ENCODE data around the gene GPR42.

- TF ChIP-seq USF2 (CRISPR knock-in tag; IDR thresholded peaks at IDR 0.05) (no peak), CTCF (IDR thresholded peaks at IDR 0.05) (no peak), ATF3 (CRISPR knock-in tag; conservative IDR thresholded peaks at IDR 0.05) (no peak), RELA (CRISPR knock-in tag; IDR thresholded peaks at IDR 0.05; ENCODE audit: borderline replicate concordance) (no peak), ZBTB43 (CRISPR knock-in tag; IDR thresholded peaks at IDR 0.05) (no peak), ATF2 (CRISPR knock-in tag; IDR thresholded peaks at IDR 0.05; ENCODE audit: borderline replicate concordance, low read depth) (no peak), TEAD1 (CRISPR knock-in tag; IDR thresholded peaks at IDR 0.05) (no peak), ZNF138 (CRISPR knock-in tag; conservative IDR thresholded peaks at IDR 0.05) (no peak), ESRRA (CRISPR knock-in tag; IDR thresholded peaks at IDR 0.05; ENCODE audit: borderline replicate concordance) (no peak), HMGXB4 (CRISPR knock-in tag; IDR thresholded peaks at IDR 0.05) (no peak), JUN (CRISPR knock-in tag; IDR thresholded peaks at IDR 0.05) (no peak), SP1 (CRISPR knock-in tag; conservative IDR thresholded peaks at IDR 0.05) (no peak)
These were observed 21.0 kb upstream of the GPR42 start for GRCh38 chr19:35349614-35350521.

Measured in WTC11 (cell line).